Omental fat pad (tissue), 4 donors: ENCODE data around the gene AHI1. TPM values are rescaled to one million over a fixed set of nuclear protein-coding genes. Genes with fewer than 3 reads are reported as not detected.

Experiments
- ATAC-seq: fragments of 150-250 bp; one replicate; pipeline ENCODE4 v1.9.1; 2016; ENCODE audit warnings: mild to moderate bottlenecking, moderate library complexity; ENCODE audit not compliant: low FRiP score
- DNase-seq: peaks from one replicate; pipeline ENCODE4 v3.0.0-alpha.2; 2019; ENCODE audit warnings: low spot score
- CTCF ChIP-seq, 3 donors: fragments of 450-650 bp; IDR thresholded peaks; one replicate each; pipeline ENCODE4 v1.5.1; 2016 to 2017; ENCODE audit warnings: antibody characterized with exemption in 3 of 3, mild to moderate bottlenecking in 3 of 3, moderate library complexity in 2 of 3
- total RNA-seq, 4 donors: library from RNA; depleted of rRNA; stranded (reverse); fragments of >200 nt; gene quantifications; one replicate each; pipeline ENCODE4 v1.1.0, GENCODE V29; 2016

The AHI1 gene
- total RNA-seq, 4 donors from 2014 or later, result 26.3 to 59.3 (median 35.7) TPM

GRCh38 chr6:135314543-135314942 is 183.0 kb downstream of the AHI1 start:
- no peak for DNase-seq
- TF ChIP-seq CTCF (IDR thresholded peaks at IDR 0.05), result no peak
- no peak for ATAC-seq

GRCh38 chr6:135311446-135312200 is 185.9 kb downstream of the AHI1 start:
- DNase-seq, result no peak
- ATAC-seq, result no peak
- TF ChIP-seq CTCF (IDR thresholded peaks at IDR 0.05), result no peak

- ATAC-seq (no peak), DNase-seq (no peak)
- TF ChIP-seq CTCF (IDR thresholded peaks at IDR 0.05), result no peak
These were observed 187.2 kb downstream of the AHI1 start for GRCh38 chr6:135310291-135310690.

- TF ChIP-seq CTCF (IDR thresholded peaks at IDR 0.05), result no peak
- ATAC-seq, result no peak
These were observed 190.7 kb downstream of the AHI1 start for GRCh38 chr6:135306740-135307420.

GRCh38 chr6:135306166-135306565 is 191.4 kb downstream of the AHI1 start:
- ATAC-seq (no peak), DNase-seq (no peak)
- TF ChIP-seq CTCF (IDR thresholded peaks at IDR 0.05), result no peak

More at GRCh38 chr6:135306740-135307420, 190.7 kb downstream of the AHI1 start:
- no peak for DNase-seq

- no peak for TF ChIP-seq CTCF (IDR thresholded peaks at IDR 0.05)
- ATAC-seq, result no peak
- DNase-seq, result no peak
These were observed 191.9 kb downstream of the AHI1 start for GRCh38 chr6:135305684-135306083.

- ATAC-seq (no peak), DNase-seq (no peak)
- no peak for TF ChIP-seq CTCF (IDR thresholded peaks at IDR 0.05)
These were observed 192.7 kb downstream of the AHI1 start for GRCh38 chr6:135304883-135305282.
